ENCODE measurements around the gene SOS2.
"Not testable (repeated sequence)": the region's sequence is repeated elsewhere in the genome, so short reads cannot be mapped to it uniquely, and the experiment has no call there.

Gene SOS2

DNA sequence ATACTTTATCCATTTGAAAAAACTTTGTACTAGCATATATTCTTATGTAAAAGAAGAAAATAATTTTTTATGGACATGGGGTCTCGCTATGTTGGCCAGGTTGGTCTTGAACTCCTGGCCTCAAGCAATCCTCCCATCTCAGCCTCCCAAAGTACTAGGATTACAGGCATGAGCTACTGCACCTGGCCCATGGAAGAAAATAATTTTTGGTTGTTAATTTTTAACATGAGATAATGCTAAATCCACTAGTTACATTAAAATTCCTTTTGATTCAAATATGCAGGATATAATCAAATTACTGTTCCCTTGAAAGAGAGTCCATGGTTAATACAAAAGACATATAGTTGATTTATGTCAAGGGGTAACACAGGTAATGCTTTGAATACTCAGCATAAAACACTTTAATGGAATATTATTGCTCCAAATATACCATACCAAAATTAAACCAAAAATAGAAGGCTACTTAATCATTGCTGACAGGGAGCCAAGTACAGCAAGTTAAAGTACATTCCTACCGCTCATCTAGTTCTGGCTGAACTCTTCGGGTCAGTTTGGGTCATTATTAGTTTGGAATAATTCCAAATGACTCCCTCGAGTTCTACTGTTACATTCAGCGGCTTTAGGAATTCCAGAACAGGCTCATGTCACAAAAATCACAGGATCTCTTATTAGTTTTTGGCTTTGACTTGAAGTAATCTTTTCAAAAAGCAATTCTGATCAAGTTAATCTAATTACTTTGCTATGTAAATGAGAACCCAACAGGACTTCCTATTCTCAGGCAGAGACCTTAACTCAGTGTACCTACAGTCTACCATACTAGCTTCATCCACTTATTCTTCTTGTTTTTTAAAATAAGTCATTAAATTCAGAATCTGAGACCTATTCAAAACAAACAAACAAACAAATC lies 6.1 kb downstream of the SOS2 start:
- no peak for DNase-seq

DNA sequence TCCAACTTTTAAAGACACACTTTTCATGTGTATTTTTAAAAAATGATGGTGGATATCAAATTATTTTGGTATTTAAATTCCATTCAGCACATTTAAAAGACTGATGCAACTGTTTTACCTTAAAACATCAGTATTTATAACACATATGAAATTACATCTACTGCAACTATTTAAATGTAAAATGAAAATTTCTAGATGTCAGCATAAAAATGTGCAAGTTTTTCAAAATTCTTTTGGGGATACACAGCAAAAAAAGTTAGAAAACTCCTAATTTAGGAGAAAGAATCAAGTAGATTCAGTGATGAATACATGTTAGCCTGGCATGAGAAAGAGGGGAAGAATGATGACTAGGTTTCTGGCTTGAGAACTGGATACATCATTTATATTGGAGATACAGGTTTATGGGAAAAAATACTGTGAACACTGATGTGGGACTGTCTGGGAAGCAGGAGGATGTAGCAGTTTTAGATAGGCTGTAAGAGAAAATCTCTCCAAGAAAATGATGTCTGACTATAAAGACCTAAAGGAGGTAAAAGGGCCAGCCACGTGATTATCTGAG lies 9.2 kb downstream of the SOS2 start:
- no peak for DNase-seq

- no peak for DNase-seq
Observed at GRCh38 chr14:50218501-50218900, 12.9 kb downstream of the SOS2 start.

GRCh38 chr14:50215416-50215815 lies 16.0 kb downstream of the SOS2 start:
- DNase-seq: no peak

GRCh38 chr14:50213795-50214194 lies 17.6 kb downstream of the SOS2 start:
- no peak for DNase-seq

DNA sequence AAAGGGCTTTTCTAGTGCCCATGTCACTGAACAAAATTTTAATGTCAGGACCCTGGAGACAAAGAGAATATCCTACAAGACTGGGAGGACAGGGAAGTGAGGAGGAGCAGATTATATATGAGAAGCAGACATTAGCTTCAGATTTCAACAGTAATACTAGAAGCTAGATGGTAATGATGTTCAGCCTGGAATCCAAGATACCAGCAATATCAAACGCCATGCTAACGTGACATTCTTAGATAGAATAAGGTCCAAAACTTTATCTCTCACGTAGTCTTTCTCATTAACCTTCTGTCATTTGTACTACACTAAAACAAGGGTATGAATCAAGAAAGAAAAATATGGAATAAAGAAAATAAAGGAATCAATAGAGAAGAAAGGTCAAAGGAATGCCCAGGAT lies 18.7 kb downstream of the SOS2 start:
- DNase-seq: no peak

- no peak for DNase-seq
Observed at GRCh38 chr14:50210074-50210473, 21.3 kb downstream of the SOS2 start.

DNA sequence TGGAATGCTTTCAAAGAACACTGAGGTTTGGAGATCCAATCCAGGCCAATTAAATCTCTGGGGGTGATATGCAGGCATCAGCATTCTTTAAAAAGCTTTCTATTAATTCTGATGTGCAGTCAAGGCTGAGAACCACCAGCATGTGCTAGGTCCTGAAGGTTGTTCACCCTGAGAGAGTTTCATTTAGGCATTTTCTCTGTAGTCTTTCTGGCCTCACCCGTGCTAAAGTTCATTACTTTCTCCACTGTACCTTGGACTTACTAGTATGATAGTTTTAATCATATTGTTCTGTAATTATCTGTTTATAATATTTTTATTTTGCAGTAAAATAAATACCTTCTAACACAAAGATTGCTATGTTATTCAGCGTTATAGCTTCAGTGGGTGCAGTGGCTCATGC lies 32.9 kb downstream of the SOS2 start:
- no peak for DNase-seq

DNA sequence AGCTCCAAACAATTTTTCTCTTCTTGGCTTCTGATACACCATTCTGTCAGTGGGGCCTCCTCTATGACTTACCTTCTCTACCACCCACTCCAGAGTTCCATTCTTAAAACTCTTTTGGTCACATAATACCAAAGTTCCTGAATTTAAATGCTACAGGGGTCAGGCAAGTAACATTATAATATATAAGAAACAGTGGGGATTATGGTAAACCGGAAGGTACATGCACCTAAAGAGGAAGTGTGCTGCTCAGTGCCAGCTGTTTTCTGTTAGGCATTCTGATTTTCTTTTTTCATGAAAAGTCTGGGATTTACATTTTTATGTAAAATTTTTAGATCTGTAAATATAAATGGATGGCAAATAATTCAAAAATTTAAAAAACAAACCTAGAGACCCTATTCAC lies 39.9 kb downstream of the SOS2 start:
- DNase-seq: no peak

GRCh38 chr14:50186107-50186506 lies 45.3 kb downstream of the SOS2 start:
- DNase-seq: no peak

DNA sequence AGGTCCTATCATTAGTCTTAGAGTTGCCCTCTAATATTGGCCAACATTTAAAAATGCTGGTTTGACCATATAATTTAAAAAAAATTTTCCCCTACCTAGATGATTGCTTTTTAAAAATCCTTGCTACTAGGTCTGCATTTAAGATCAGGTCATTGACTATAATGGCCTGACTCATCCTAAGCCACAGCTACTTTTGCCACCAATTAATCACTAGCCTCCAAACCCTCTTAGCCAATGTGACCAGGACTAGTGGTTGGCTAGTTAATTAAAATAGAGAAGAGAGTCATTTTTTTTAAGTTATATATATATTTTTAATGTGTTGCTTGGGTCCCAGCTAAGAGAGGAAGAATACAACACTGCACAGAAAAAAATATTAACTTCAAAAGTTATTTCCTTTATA lies 57.5 kb downstream of the SOS2 start:
- no peak for DNase-seq

DNA sequence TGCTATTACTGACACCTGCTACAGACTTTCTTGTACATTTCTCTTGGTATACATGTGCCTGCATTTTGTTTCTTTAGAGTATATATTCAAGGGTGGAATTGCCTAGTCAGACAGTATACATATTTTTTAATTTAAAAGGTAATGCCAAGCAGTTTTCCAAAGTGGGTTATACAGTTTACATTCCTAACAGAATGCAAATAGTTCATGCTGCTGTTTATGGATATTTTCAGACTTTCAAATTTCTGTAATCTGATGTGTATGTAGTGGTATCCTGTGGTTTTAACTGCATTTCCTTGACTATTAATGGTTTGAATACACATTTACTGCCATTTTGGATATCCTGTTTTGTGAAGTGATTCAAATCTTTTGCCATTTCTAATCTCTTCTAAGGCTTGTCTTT lies 59.5 kb downstream of the SOS2 start:
- no peak for DNase-seq

DNA sequence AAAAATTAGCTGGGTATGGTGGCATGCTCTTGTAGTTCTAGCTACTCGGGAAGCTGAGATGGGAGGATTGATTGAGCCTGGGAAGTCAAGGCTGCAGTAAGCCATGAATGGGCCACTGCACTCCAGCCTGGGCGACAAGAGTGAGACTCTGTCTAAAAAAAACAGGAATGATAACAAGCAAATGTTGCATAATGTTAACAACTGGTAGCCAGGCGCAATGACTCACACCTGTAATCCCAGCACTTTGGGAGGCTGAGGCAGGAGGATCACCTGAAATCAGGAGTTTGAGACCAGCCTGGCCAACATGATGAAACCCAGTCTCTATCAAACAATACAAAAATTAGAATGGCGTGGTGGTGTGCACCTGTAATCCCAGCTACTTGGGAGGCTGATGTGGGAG lies 64.0 kb downstream of the SOS2 start:
- not testable (repeated sequence) for DNase-seq

GRCh38 chr14:50156111-50156510 lies 75.3 kb downstream of the SOS2 start:
- no peak for DNase-seq

- DNase-seq: no peak
Observed at GRCh38 chr14:50148799-50149198, 82.6 kb downstream of the SOS2 start.

DNA sequence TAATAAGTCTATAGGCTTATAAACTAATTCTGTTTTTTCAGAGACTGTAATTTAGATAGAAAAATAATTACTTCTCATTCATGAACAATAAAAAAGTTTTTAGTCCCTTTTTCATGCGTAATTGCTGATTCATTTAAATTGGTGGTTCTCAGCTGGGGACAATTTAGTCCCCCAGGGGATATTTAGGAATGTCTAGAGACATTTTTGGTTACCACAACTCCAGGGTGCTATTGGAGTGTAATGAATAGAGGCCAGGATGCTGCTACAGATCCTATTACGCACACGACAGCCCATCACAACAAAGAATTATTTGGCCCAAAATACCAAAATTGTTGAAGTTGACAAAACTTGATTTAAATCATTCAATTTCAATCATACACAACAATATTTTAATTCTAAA lies 92.2 kb downstream of the SOS2 start:
- no peak for DNase-seq

GRCh38 chr14:50127802-50128201 lies 103.6 kb downstream of the SOS2 start:
- DNase-seq: no peak

- DNase-seq: no peak
Observed at GRCh38 chr14:50123062-50123461, 108.3 kb downstream of the SOS2 start.

- no peak for DNase-seq
Observed at GRCh38 chr14:50122291-50122690, 109.1 kb downstream of the SOS2 start.

DNA sequence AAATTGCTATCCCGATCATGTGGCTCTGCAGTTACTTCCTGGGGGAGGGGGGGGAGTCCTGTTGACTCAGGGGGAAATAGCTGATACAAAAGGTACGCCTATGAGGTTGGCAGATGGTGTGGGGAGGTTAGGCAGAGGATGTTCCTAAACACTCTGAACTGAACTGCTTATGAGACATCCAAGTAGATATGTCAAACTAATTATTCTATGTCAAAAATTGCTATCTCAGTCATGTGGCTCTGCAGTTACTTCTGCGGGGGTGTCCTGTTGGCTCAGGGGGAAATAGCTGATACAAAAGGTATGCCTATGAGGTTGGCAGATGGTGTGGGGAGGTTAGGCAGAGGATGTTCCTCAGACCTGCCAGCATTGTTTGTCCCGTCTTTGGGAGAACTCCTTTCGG lies 109.9 kb downstream of the SOS2 start:
- DNase-seq: no peak

DNA sequence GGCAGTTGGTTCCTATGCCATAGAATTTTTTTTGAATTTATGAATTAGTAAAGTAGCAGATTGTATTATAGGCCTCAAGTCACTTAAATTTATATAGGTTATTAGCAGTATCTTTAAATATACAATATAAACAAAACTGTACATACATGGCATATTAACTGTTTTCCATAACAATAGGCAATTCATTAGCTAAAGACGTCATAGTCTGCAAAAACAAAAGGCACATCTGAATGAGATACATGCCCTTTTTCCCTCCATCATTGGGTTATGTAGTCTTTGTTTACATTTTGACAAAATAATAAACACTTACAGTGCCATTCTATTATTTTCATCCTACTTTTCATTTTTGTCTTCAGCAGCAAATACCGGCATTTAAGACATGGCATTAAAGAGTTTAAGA lies 113.9 kb downstream of the SOS2 start:
- DNase-seq: no peak

- no peak for DNase-seq
Observed at GRCh38 chr14:50116966-50117365, 114.4 kb downstream of the SOS2 start.

- DNase-seq: peak; percentile 96
Observed at GRCh38 chr14:50116181-50116956, 115.0 kb downstream of the SOS2 start, which contains the start of gene VCPKMT. Gene VCPKMT, minus strand, starts transcription at chr14:50116572. Its CDS starts 20 bp downstream, at chr14:50116552.
